ENCODE data around the gene DTX3L.

DNA sequence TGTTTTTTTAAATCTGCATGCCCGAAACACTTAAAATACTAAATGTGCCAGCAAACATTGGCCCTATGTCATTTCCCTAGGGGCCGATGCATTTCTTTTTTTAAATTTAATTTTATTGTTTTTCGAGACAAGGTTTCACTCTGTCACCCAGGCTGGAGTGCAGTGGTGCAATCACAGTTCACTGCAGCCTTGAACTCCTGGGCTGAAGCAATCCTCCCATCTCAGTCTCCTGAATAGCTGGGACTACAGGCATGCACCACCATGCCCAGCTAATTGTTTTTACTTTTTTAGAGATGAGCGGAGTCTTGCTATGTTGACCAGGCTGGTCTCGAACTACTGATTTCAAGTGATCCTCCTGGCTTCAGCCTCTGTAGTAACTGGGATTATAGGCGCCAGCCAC is 5.5 kb upstream of the DTX3L start:
- TF ChIP-seq EP300 (IDR thresholded peaks at IDR 0.05): no peak
- TF ChIP-seq CTCF (IDR thresholded peaks at IDR 0.05): no peak
- TF ChIP-seq POLR2A (IDR thresholded peaks at IDR 0.05): no peak
